HepG2 (cell line): Measurements from ENCODE around the gene ANKRD40. TPM values are rescaled to one million over a fixed set of nuclear protein-coding genes. Genes with fewer than 3 reads are reported as not detected.

ENCODE experiments used
- ATAC-seq: fragments of 200-7000 bp; cut with Tn5 transposase; 3 replicates; pipeline ENCODE4 v1.9.1; 2020; ENCODE audit warnings: mild to moderate bottlenecking, moderate library complexity
- BruUV-seq: library from RNA; stranded (reverse); fragments of 400-500 nt; replicated peaks from 2 replicates; lab custom pipeline; 2021; lab: Mats Ljungman, UMichigan
- CTCF ChIA-PET: fragments of 300-600 bp; formaldehyde crosslinking; extraction: SDS; loops from one replicate; lab custom pipeline; 2021; ENCODE audit warnings: low total read pairs, inconsistent platforms, low intra/inter-chr PET ratio; lab: Yijun Ruan, JAX
- POLR2A ChIA-PET: fragments of 350-600 bp; sonication (Branson Sonifier 250); formaldehyde crosslinking; loops from one replicate; lab custom pipeline; 2020; ENCODE audit warnings: antibody characterized with exemption, inconsistent platforms; lab: Yijun Ruan, JAX
- DNase-seq: peaks from one replicate; pipeline ENCODE4 v3.0.0-alpha.2; 2015; ENCODE audit warnings: low spot score
- FAIRE-seq: peaks from 3 replicates; lab custom pipeline; 2011; peaks lifted over from hg19 to GRCh38; lab: Jason Lieb, UNC
- H2AFZ ChIP-seq: one replicate; pipeline ENCODE4 v1.6.1; 2011; ENCODE audit warnings: low read length, inconsistent platforms
- H3K27ac ChIP-seq: fragments of 300-600 bp; 3 replicates; pipeline ENCODE4 v1.8.0; 2011; ENCODE audit warnings: mixed run types, mild to moderate bottlenecking, mixed read lengths, low read length, inconsistent platforms; ENCODE audit not compliant: insufficient read depth; ENCODE audit errors: extremely low read length
- H3K27me3 ChIP-seq, 2 experiments: fragments of 200-600 bp in 1 of 2; 2 replicates in 1 of 2; 3 replicates in 1 of 2; pipeline versions ENCODE4 v1.6.0 to v1.8.0; 2011; ENCODE audit warnings: low read length in 2 of 2, mild to moderate bottlenecking in 2 of 2, moderate library complexity in 2 of 2, inconsistent platforms in 1 of 2; ENCODE audit not compliant: insufficient read depth in 2 of 2, control insufficient read depth in 1 of 2
- H3K36me3 ChIP-seq, 2 experiments: fragments of 200-600 bp in 1 of 2; replicated peaks in 1 of 2; 2 replicates in 1 of 2; 3 replicates in 1 of 2; pipeline versions ENCODE4 v1.5.1 to v1.8.0; 2011; ENCODE audit warnings: low read length in 2 of 2, inconsistent platforms in 1 of 2; ENCODE audit not compliant: insufficient read depth in 2 of 2, control insufficient read depth in 1 of 2
- H3K4me1 ChIP-seq: 2 replicates; pipeline ENCODE4 v1.5.1; 2012; ENCODE audit warnings: low read length, inconsistent platforms; ENCODE audit not compliant: insufficient read depth
- H3K4me2 ChIP-seq: 2 replicates; pipeline ENCODE4 v1.6.0; 2011; ENCODE audit warnings: low read depth, low read length, inconsistent platforms
- H3K4me3 ChIP-seq, 3 experiments: fragments of 200-600 bp in 1 of 3; sonication (generic), shearing (Covaris generic) in 1 of 3; replicated peaks in 1 of 3; 2 replicates each; pipeline ENCODE4 v1.5.1; 2011 to 2016; ENCODE audit warnings: low read length in 3 of 3, inconsistent platforms in 2 of 3, low read depth in 2 of 3, mild to moderate bottlenecking in 2 of 3, control low read depth in 1 of 3, mixed read lengths in 1 of 3; ENCODE audit not compliant: insufficient read depth in 1 of 3
- H3K79me2 ChIP-seq: one replicate; pipeline ENCODE4 v1.6.1; 2011; ENCODE audit warnings: low read length, inconsistent platforms; ENCODE audit not compliant: insufficient read depth
- H3K9ac ChIP-seq: 2 replicates; pipeline ENCODE4 v1.6.0; 2011; ENCODE audit warnings: mild to moderate bottlenecking, low read depth, low read length, inconsistent platforms; ENCODE audit not compliant: insufficient read depth
- H3K9me3 ChIP-seq: 2 replicates; pipeline ENCODE4 v1.5.1; 2012; ENCODE audit warnings: mild to moderate bottlenecking, low read length
- H4K20me1 ChIP-seq: 2 replicates; pipeline ENCODE4 v1.6.0; 2011; ENCODE audit warnings: inconsistent platforms, mild to moderate bottlenecking, low read length, moderate library complexity; ENCODE audit not compliant: insufficient read depth
- HBP1 ChIP-seq: IDR thresholded peaks from 2 replicates; pipeline ENCODE4 v1.6.1; 2016; ENCODE audit warnings: low read depth, control low read depth
- HNF4G ChIP-seq, 2 experiments: sonication (generic) in 1 of 2; formaldehyde crosslinking in 1 of 2; IDR thresholded peaks; 2 replicates each; pipeline versions ENCODE4 v1.4.0 to v1.6.1; 2011 to 2020; ENCODE audit warnings: borderline replicate concordance in 2 of 2, low read depth in 2 of 2, mild to moderate bottlenecking in 2 of 2, low read length in 1 of 2, missing genetic modification reagents in 1 of 2, moderate library complexity in 1 of 2
- MAFF ChIP-seq: IDR thresholded peaks from 2 replicates; pipeline ENCODE4 v1.6.1; 2011; ENCODE audit warnings: low read depth, low read length, improper control_type of control experiment
- MAFK ChIP-seq, 2 experiments: IDR thresholded peaks in 1 of 2; conservative IDR thresholded peaks in 1 of 2; 2 replicates each; pipeline ENCODE4 v1.6.1; 2011; ENCODE audit warnings: improper control_type of control experiment in 2 of 2, low read length in 2 of 2
- NR1H2 ChIP-seq: sonication (generic); formaldehyde crosslinking; IDR thresholded peaks from 2 replicates; pipeline ENCODE4 v1.8.1; 2022; ENCODE audit warnings: low read depth, missing genetic modification reagents, borderline replicate concordance
- NR3C1 ChIP-seq: sonication (generic); formaldehyde crosslinking; IDR thresholded peaks from 2 replicates; pipeline ENCODE4 v1.4.0; 2020; ENCODE audit warnings: missing genetic modification reagents
- SIX4 ChIP-seq: sonication (generic); formaldehyde crosslinking; IDR thresholded peaks from 2 replicates; pipeline ENCODE4 v1.4.0; 2020; ENCODE audit warnings: missing genetic modification reagents
- ZNF263 ChIP-seq: sonication (generic); formaldehyde crosslinking; IDR thresholded peaks from 2 replicates; pipeline ENCODE4 v1.4.0; 2020; ENCODE audit warnings: missing genetic modification reagents
- ZNF431 ChIP-seq: sonication (generic); formaldehyde crosslinking; IDR thresholded peaks from 2 replicates; pipeline ENCODE4 v1.9.0; 2022; ENCODE audit warnings: missing genetic modification reagents, low read depth, mild to moderate bottlenecking, borderline replicate concordance
- WGBS: methylation state at CpG from one replicate; pipeline ENCODE4 v1.1.6; 2017; ENCODE audit warnings: low lambda C conversion rate; 5-methylcytosine and 5-hydroxymethylcytosine counted together
- in situ Hi-C: cut with HindIII; loops from 2 replicates; pipeline ENCODE4 v1.10.0; 2017; ENCODE audit warnings: low pct_unique_long_range_greater_than_20kb; ENCODE audit not compliant: extremely low pct_ligation_motif_present
- intact Hi-C: fragments of 100-400 bp; cut with micrococcal nuclease; formaldehyde crosslinking; loops from one replicate; pipeline ENCODE4 v1.10.0; 2022; ENCODE audit not compliant: unreplicated experiment
- polyA plus RNA-seq, 8 experiments: library from polyadenylated mRNA; depleted of rRNA in 3 of 8; stranded (reverse) in 7 of 8; unstranded in 1 of 8; fragments of >200 nt; fragmentation: Illumina TruSeq in 4 of 8; extraction: Trizol in 4 of 8; gene quantifications; 2 replicates each; pipeline versions ENCODE4 v1.2.1 to v1.2.3, GENCODE V29; 2011 to 2016; ENCODE audit warnings: low read depth in 4 of 8, missing spikeins in 1 of 8, mixed read lengths in 1 of 8; ENCODE audit not compliant: insufficient read depth in 1 of 8
- total RNA-seq, 5 experiments: library from RNA; depleted of rRNA; stranded (reverse); fragments of >200 nt; fragmentation: Illumina TruSeq; extraction: Trizol; gene quantifications; 2 replicates each; pipeline ENCODE4 v1.2.3, GENCODE V29; 2016; ENCODE audit warnings: low read depth in 1 of 5
- TF ChIP-seq, protein P1 (sequence below): sonication (generic); formaldehyde crosslinking; IDR thresholded peaks from 2 replicates; pipeline ENCODE4 v1.4.0; 2020; ENCODE audit warnings: mild to moderate bottlenecking, missing genetic modification reagents

Gene ANKRD40
- total and polyA plus RNA-seq, 2 of the 13 experiments (the other 11 are each of a cell fraction or from before 2014, with no cell fraction given) = 35.0 to 46.4 TPM

DNA sequence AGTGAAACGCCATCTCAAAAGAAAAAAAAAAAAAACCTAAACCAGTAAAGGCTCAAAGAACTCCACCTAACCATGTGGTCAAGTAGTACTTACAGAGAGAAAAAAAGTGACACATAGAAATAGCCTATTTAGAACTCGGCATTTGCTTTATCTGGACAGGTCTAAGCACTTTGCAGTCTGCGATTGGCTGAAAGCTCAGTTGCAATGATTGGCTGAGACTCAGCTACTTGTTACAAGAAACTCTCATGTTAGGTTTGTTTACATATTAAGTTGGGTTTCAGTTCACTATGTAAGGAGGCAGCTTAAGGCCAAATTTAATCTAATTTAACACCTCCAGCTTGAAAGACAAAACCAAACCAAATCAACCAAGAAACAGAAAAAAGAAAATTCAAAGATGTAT, 54.0 kb downstream of the ANKRD40 start (continued):
- TF ChIP-seq HNF4G (IDR thresholded peaks at IDR 0.05; ENCODE audit: borderline replicate concordance, low read depth, low read length) (no peak), HNF4G (CRISPR knock-in tag; IDR thresholded peaks at IDR 0.05; ENCODE audit: borderline replicate concordance, low read depth) (no peak), NR1H2 (CRISPR knock-in tag) (no peak), HBP1 (CRISPR knock-in tag) (no peak), SIX4 (CRISPR knock-in tag) (no peak), ZNF263 (no peak), ZNF431 (CRISPR knock-in tag) (no peak)
- TF ChIP-seq, protein P1, sequence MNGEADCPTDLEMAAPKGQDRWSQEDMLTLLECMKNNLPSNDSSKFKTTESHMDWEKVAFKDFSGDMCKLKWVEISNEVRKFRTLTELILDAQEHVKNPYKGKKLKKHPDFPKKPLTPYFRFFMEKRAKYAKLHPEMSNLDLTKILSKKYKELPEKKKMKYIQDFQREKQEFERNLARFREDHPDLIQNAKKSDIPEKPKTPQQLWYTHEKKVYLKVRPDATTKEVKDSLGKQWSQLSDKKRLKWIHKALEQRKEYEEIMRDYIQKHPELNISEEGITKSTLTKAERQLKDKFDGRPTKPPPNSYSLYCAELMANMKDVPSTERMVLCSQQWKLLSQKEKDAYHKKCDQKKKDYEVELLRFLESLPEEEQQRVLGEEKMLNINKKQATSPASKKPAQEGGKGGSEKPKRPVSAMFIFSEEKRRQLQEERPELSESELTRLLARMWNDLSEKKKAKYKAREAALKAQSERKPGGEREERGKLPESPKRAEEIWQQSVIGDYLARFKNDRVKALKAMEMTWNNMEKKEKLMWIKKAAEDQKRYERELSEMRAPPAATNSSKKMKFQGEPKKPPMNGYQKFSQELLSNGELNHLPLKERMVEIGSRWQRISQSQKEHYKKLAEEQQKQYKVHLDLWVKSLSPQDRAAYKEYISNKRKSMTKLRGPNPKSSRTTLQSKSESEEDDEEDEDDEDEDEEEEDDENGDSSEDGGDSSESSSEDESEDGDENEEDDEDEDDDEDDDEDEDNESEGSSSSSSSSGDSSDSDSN (CRISPR knock-in tag) = no peak

GRCh38 chr17:50651661-50652060, 56.1 kb downstream of the ANKRD40 start:
- H3K36me3 ChIP-seq = no peaks in the 10 kb centered on the region
- WGBS = 100% methylated on average over 2 of the region's 2 CpGs
- no TSS peak for BruUV-seq
- FAIRE-seq (no peak), ATAC-seq (no peak), DNase-seq (no peak)
- ChIA-PET POLR2A (interaction anchor here (1.1 to 1.5 kb wide), 3 partner anchors 9 to 35 kb away, joined by 4 read pairs; no protein-coding TSS in a partner anchor), CTCF (no interaction called here)
- no peak overlapping the region for H3K4me2 ChIP-seq
- no peaks in the 10 kb centered on the region for H3K27me3 ChIP-seq
- H3K4me3 ChIP-seq = no peak overlapping the region
- H3K9me3 ChIP-seq = peaks cover 9% of the 10 kb centered on the region
- no peak overlapping the region for H2AFZ ChIP-seq
- intact Hi-C loops = no loop called here
- H3K4me1 ChIP-seq = peaks cover 13% of the 10 kb centered on the region
- H3K79me2 ChIP-seq = no peaks in the 10 kb centered on the region
- H4K20me1 ChIP-seq = no peaks in the 10 kb centered on the region
- no peak overlapping the region for H3K9ac ChIP-seq
- TF ChIP-seq NR3C1 (CRISPR knock-in tag) (no peak), MAFK (conservative IDR thresholded peaks at IDR 0.05 in 1 of 2, IDR thresholded peaks at IDR 0.05 in 1 of 2; ENCODE audit: low read length in 2 of 2) (peak in 1 of 2 experiments; percentile 54; a peak in 2 of 4 replicates), MAFF (peak; percentile 54; the same call in 1 of the 2 replicates)
- in situ Hi-C loops = no loop called here
- no peak overlapping the region for H3K27ac ChIP-seq
